EL (cell line): ENCODE results near the gene MYL6B.
A peak's percentile ranks its signal among the peaks of the same experiment; 100 is the strongest.

ENCODE experiments used
- DNase-seq: peaks from one replicate; pipeline ENCODE4 v3.0.0-alpha.2; 2016

MYL6B gene

DNA sequence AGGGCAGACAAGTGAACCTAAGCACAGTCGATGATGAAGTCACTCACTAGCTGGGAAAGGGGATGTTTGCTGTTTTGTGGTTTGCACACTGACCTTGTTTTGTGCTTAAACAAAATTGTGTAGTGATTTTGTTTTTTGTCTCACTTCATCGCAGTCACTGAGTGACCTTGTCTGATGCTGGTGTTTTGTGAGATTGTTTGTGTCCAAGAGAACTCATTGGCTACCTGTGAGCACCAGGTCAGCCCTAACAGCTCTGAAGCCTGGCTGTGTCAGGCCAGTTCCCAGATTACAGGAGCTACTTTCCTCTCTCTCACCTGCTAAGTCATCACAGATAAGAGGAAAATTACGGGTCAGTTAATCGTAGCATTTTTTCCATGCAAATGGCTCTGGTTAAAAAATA, 28.3 kb upstream of the MYL6B start:
- no peak for DNase-seq

DNA sequence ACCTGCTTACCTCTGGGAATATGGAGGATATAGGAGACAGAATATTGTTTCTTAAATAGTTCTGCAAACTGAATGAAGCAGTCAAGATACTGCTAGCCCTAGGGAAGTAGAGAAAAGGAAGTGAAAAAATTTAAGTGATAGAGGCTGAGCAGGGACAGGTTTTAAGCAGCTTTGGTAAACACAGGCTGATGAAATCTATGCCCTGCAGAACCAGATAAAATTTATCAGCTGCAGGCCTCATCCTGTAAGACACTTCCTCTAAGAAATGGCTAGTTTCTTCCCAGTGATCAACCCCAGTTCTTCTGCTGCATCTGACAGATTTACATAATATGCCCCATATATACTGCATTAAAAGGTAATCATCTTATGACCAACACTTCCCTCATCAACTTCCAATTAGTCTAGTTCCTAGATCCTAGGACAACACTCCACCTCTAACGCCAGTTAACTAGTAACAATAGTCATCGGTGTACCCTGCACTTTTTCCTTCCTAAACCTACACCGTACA, 25.6 kb upstream of the MYL6B start:
- no peak for DNase-seq

DNA sequence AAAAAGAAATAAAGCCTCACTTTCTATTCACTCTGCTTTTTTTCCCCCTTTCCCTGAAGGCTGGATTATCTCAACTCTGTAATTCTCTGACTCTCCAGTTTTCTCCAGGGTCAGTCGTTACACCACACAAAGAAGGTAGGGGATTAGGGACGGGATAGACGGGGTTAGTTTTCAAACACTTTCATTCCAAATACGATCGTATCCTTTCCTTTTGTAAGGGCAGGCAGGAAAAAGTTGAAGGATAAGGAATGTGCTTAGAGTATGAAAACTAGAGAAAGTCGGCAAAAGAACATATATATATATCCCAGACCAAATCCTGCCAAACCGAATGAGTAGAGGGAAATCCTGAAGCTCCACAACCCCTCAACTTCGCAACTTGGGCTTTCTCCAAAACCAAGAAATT, 24.9 kb upstream of the MYL6B start:
- DNase-seq = no peak

DNA sequence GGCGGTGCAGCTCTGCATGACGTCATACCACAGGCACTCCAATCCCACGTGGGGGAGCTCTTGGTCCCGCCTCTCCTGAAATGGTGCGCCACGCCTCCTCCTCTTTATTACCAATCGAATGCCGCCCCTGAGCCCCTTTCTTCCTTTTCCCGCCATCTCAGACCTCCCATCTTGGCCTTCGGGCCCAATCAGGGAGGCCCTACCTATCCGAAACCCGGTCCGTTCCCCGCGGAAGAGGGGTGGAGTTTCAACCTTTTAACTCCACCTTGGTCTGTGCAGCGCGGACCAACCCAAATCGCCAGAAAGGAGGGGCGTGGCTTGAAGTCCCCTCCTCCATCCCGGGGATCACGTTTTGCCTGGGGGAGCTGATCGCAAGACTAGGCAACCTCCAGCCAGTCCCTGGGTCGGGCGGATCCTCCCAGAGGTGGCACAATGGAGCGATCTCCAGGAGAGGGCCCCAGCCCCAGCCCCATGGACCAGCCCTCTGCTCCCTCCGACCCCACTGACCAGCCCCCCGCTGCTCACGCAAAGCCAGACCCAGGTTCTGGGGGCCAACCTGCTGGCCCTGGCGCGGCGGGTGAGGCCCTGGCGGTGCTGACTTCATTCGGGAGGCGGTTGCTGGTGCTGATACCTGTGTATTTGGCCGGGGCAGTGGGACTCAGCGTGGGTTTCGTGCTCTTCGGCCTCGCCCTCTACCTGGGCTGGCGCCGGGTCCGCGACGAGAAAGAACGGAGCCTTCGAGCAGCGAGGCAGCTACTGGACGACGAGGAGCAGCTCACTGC, 24.3 kb upstream of the MYL6B start, which contains the start of gene ESYT1:
TSS of gene ESYT1 (plus strand) at position 380 of the 782 bp plus-strand sequence. CDS start at position 433, 53 bp downstream.
- peak; percentile 100 for DNase-seq

DNA sequence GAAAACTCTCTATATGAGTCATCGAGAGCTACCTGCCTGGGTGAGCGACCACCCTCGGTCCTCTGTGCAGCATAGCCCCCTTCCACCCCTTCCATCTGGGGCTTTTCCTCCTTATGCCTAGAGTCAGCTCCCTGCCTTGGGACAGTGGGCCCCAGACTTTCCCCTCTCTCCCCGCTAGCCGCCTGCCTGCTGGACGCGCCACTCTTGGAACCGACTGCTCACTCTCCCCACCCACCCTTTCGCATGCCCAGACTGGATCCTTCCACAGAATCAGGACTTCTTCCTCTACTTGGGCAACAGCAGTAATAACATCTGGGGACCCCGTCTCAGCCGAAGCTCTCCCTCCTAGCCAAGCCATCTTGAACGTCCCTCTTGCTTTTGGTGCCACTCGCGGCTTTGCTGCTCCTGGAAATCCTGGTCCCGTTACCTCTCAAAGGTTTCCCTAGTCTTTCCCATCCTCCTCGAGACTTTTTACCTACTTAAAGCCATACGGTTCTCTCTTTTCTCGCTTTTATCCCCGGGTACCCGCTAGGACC, 23.6 kb upstream of the MYL6B start:
- peak; percentile 36 for DNase-seq

DNA sequence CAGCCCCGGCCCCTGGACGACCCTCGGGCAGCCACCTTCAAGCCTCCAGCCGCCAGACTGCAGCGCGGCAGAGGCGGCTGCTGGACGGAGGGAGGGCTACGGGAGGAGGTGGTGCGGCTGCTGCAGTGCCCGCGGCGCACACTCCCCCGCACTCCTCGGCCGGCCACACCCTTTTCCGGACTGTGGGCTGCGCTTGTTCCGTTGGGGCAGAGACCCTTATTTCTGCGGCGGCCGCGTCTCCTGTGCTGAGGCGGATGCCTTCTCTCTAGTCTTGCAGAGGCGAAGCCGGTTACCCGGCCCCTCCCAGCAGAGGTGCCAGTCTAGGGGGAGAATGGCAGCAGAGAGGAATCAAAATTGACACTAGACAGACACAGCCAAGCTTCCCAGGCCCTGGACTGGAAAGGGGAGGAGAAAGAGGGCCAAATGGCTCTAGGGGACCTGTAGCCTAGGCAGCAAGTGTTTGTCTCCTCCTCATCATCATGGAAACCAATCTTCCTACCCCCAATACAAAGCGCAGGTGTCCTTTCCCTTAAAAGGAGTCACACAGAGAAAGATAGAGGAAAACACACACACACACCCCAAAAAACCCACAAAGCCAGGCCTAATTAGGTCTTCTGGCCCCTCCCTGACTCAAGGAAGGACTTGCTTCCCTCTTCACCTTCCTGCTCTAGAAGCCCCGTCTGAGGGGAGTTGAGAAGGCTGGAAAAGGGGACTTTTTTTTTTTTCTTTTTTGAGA, 23.0 kb upstream of the MYL6B start:
- peak; percentile 75 for DNase-seq

DNA sequence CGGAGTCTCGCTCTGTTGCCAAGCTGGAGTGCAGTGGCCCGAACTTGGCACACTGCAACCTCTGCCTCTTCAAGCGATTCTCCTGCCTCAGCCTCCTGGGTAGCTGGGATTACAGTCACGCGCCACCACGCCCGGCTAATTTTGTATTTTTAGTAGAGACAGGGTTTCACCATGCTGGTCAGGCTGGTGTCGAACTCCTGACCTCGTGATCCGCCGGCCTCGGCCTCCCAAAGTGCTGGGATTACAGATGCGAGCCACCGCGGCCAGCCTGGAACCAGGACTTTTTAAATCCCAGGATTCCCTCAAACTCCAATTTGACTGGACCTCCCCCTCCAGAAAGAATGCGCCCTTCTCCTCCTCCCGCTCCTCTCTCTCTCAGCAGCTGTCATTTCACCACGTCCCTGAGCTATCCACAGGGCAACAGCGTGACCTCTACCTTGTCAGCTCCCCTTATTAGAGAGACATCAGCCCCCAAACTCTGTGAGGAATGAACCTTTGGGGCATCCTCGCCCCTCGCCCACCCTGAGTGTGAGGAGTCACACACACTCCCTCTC, 22.4 kb upstream of the MYL6B start:
- DNase-seq = no peak

DNA sequence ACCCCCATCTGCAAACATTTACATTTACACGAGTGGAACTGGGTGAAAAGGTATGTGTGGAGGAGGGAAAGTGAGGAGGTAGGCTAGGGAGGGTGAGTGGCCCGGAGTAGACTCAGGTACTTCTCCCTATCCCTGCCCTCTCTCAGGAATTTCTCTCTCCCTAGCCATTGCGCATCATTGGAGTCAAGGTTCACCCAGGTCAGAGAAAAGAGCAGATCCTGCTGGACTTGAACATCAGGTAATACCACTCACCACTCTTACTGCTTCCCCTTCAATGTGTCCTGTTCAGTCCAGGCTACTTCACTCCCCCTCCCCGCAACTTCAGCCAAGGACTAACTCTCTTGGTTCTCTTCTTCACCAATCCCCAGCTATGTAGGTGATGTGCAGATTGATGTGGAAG, 21.5 kb upstream of the MYL6B start:
- DNase-seq = no peak

DNA sequence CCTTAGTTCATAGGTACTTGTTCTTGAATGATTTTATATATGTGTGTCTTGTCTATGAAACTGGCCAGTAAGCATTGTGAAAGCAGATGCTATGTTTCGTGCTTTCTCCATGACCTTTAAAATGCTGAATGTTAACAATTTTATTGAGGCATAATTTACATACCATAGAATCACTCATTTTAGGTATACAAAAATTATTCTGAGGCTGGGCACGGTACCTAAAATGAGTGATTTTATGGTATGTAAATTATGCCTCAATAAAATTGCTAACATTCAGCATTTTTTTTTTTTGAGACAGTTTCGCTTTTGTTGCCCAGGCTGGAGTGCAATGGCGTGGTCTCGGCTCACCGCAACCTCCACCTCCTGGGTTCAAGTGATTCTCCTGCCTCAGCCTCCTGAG, 17.5 kb upstream of the MYL6B start:
- no peak for DNase-seq

DNA sequence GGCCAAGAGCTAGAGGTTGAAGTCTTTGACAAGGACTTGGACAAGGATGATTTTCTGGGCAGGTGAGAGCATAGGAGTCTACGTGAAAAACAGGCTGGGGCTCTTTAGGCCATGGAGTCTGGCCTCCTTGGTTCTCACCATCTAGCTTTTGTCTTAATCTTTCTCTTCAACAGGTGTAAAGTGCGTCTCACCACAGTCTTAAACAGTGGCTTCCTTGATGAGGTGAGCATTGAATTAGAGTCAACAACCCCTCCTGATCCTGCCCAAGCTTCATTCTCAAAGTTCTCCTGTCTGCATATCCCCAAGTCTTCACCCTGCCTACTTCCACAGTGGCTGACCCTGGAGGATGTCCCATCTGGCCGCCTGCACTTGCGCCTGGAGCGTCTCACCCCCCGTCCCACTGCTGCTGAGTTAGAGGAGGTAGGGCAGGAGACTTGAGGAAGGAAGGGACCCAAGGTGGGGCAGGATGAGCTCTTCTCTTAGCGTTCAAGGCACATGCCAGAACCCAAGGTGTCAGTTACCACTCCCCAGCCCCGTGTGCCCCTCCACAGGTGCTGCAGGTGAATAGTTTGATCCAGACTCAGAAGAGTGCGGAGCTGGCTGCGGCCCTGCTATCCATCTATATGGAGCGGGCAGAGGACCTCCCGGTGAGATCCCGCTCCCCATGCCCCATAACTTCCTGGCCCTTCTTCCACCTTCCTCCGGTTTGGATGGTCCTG, 14.4 kb upstream of the MYL6B start:
- no peak for DNase-seq

DNA sequence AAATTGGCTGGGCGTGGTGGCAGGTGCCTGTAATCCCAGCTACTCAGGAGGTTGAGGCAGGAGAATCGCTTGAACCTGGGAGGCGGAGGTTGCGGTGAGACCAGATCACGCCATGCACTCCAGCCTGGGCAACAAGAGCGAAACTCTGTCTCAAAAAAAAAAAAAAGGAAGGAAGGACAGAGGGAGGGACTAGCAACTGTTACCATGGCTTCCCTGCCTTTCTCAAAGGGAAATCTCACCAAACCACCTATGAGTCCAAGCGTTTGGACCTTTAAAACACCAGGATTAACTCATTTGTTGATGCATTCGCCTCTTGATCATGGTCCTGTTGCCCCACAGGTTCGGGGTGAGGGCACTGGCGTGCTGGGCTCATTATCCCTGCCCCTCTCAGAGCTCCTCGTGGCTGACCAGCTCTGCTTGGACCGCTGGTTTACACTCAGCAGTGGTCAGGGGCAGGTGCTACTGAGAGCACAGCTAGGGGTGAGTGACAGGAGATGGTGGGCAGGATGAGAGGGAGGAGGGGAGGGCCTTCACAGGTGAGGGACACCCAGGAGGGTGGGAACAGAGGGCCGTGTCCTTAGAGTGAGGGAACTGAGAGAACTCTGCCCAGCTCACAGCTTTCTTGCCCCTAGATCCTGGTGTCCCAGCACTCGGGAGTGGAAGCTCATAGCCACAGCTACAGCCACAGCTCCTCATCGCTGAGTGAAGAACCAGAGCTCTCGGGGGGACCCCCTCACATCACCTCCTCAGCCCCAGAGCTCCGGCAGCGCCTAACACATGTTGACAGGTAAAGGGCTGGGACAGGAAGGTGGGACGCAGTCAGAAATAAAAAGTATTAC, 10.2 kb upstream of the MYL6B start:
- DNase-seq = no peak

DNA sequence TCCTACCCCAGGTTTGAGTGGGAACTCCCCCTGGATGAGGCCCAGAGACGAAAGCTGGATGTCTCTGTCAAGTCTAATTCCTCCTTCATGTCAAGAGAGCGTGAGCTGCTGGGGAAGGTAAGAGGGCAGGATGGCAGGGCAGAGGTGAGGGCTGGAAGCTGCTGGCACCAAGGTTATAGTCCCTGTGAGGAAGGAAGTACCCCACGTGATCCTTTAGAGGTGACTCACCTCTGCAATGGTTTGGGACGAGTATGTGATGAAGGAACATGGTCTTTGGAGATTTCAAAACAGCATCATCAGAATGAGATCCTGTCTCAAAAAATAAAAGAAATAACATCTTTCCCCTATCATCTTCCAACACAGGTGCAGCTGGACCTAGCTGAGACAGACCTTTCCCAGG, 9.2 kb upstream of the MYL6B start:
- DNase-seq = no peak

DNA sequence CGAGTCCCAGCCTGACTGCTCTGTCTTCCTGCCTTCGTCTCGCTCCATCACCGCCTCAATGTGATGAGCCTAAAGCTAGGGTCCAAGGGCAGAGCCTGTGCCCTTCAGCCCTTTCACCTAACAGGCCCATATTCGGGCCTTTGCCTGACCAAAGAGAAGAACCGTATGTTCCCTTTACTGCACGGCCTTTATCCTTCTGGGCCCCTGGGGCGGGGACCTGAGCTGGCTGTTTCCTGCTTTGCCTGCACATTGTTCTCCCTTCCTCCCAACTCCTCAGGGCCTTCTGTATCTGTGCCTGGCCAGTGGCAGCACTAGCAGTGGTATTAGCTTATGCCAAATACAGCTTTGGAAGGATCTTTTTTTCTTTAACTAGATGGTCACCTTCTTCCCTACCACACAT, 8.5 kb upstream of the MYL6B start:
- DNase-seq = no peak

DNA sequence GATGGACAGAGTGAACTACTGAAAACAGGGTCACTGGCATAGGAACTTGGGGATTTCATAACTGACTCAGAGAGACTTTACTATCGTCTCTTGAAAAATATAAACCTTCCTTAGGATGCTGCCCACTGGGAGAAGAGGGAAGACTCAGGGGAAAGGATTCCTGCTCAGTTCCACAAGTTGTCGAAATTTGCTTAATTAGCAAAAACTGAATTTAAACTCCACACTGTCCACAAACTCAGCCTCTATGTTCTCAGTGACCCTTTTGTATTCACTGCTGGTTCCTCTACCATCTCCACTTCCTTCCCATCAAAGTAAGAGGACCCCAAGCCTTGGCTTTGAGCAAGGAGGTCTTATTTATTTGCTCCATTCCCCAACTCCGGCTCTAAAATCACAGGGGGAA, 7.2 kb upstream of the MYL6B start:
- DNase-seq = no peak

DNA sequence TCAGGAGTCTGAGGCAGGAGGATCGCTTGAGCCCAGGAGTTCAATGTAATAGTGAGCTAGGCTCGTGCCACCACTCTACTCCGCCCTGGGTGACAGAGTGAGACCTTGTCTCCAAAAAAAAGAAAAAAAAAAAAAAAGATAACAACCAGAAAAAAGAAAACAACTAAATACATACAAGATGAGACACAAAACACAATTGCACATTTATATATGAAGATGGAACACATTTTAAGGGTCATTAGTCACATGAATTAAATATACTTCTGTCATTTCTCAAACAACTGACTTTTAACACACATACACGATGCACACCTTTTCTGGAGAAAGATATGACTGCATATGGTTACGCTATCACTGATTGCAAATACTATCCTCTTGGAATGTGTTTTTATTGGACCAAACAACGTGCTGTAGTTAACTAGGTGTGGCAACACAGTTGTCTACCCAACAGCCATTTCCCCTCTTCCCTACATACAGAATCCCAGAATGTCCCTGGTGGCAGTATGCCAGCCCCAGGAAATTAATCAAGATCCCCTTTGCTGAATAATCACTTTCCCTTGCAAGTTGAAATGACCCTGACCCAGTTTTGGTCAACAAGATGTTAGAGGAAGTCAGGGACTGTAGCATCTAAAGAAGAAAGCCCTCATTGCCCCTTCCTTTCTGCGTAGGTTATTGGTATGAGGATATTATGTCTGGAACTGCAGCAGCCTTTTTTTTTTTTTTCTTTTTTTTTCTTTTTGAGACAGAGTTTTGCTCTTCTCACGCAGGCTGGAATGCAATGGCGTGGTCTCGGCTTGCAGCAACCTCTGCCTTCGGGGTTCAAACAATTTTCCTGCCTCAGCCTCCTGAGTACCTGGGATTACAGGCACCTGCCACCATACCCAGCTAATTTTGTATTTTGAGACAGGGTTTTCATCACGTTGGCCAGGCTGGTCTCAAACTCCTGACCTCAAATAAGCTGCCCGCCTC, 5.6 kb upstream of the MYL6B start:
- no peak for DNase-seq

DNA sequence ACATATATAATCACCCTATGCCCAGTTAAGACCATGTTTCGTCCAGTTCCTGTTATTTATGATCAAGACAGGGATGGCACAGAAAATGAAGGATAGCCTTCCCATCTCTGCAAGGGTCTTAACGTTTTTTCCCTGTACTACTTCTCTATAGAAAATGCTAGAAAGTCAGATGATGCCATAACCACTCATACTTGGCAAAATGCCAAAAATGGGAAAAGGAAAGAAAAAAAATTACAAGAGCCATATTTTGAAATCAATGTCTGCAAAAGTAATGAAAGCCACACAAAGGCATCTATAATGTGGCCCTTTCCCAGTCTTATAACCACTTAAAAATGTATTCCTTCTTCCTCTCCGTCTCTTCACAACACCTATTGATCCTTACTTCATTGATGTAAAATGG, 1.8 kb upstream of the MYL6B start:
- peak; percentile 24 for DNase-seq

DNA sequence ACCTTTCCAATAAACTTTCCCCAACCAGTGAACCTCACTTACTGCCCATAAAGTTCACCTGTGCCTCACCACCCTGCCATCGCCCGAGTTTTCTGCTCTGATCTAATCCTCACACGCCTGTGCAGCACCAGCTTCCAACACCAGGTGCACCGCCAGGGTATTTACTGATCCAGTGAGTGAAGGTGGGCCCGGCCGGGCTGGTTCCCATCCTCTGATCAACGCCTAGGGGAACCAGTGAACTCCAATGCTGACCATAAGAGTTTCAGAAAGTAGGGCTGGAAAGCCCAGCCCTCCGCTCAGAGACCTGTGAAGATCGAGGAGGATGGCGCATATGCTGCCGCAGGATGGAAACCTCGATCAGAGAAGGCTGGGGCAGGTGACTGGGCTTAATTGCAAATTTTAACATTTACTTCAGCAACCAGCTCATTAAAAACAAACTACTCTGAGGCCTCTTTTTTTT, 685 bp upstream of the MYL6B start:
- DNase-seq = peak; percentile 27

DNA sequence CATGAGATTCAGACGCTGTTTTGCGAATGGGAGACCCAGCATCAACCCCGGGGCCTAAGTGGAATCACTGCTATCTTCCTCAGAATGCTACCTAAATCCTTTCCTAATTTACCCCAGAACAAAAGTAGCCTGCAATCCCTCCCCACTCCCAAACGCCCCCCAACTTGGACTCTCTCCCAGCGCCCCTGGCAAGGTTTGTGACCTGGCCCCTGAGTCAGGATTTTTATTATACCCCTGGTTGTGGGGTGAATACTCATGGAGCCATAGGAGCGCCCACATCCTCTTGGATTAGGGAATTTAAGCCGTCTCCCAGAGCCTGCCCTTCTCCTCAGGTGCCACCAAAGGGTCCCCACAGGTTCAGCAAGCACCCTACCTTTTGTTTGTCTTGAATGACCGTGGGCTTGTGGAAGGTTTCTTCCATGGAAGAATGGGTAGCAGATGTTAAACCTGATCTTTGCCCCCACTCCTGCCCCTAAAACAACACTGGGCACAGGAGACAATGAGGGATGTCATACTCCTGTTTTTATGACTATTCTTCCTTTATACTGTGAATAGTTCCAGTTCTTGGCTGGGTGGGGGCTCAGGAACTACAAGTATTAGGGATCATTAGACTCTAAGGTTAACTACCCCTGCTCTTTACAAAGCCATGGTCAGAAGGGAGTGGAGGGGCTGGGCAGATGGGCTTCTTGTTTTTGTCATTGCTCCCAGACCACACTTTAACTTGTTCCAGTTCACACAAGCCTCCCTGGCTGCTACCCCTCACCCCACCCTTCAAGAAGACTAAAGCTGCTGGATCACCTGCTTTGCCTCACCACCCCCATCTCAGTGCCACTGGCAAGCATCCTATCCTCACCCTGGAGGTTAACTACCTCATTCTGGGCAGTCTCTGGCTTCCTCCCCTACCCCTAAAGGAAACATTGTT, 630 bp downstream of the MYL6B start:
- no peak for DNase-seq

DNA sequence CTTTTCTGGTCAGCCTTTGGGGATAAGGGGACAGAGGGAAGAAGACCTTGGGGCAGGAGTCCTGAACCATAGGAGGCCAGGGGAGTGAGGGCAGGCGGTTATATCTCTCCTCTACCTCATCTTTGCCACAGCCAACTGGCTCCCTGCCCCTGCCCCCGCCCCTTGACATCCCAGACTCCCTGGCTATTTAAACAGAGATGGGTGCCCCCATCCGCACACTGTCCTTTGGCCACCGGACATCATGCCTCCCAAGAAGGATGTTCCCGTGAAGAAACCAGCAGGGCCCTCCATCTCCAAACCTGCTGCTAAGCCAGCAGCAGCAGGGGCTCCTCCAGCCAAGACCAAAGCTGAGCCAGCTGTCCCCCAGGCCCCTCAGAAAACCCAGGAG, 1.3 kb downstream of the MYL6B start:
- DNase-seq = no peak
